SIG-M5 treated with dmso at 0.1 percent for 504 hours (cell line): ENCODE data around the gene PLS1.
"Not testable (repeated sequence)": the region's sequence is repeated elsewhere in the genome, so short reads cannot be mapped to it uniquely, and the experiment has no call there.

Experiments used
- DNase-seq: peaks from one replicate; lab custom pipeline; 2025; ENCODE audit not compliant: unreplicated experiment; lab: John Stamatoyannopoulos, UW

The PLS1 gene

DNA sequence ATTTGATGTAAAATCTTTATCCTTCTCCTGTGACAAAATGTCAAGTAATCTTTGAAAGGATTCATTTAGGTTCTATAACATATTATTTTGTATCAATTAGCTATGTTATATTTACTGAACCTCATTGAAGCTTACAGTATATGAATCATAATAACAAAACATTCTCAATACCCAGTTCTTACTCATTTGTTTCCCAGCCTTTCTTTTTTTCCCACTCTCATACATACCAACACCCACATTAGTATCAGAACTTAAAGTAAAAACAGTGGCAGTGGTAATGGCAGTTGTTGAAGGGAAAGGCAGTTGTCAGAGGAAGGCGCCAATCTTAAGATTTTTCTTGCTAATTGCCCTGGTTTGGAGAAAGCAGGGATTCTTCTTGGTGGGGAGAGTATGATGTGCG is 94.4 kb downstream of the PLS1 start:
- no peak for DNase-seq

- no peak for DNase-seq
Measured at GRCh38 chr3:142691527-142691926, 95.3 kb downstream of the PLS1 start.

- DNase-seq: no peak
Measured at GRCh38 chr3:142693136-142693853, 97.1 kb downstream of the PLS1 start.

DNA sequence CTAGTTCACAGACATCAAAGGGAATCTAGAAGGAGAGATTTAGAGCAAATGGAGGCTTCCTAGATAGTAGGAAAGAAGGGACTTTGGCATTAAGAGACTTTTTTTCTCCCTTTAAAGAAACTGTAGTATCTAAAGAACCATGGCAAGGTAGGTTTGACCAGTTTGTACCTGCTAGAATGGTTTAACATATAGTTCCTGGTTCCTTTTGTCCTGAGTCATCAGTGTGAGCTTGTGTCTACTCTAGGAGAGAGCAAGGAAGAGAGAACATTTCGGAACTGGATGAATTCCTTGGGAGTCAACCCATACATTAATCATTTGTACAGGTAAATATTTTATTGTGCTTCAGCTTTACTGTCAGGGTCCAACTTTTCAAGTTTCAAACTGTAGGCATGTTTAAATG is 98.0 kb downstream of the PLS1 start:
- DNase-seq: no peak

GRCh38 chr3:142705198-142705597 is 109.0 kb downstream of the PLS1 start:
- no peak for DNase-seq

DNA sequence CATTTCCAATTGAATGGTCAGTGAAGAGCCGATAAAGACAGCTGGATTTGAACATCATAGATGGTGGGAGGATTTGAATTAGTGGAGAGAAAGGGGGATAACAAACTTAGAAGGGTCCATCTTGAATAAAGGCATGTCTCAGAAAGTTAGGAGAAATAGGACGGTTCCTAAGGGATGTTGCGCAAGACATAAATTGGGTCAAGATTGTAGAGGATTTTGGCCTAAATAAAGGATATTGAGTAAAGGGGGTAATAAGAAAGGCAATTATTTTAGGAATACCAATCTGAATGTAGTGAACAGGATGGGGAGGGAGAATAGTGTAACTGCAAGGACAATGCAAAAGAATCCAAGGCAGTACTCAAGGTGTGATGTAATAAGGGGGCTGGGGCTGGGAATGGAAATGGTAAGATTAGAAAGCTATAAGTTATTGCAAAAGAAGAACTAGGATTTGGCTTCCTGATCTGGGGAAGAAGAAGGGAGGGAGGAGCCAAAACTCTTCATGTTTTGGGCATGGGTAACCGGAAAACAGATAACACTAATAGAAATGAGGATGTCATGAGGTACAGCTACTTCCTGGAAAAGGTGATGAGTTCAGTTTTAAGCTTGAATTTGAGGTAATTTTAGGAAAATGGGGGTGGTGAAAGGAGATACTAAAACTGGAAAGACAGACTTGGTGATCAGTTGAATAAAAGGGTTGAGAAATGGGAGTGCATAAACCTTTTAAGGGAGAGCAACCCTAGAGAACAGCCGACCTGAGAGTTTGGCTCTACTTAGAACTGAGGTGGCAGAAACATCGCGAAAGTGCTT is 110.3 kb downstream of the PLS1 start:
- DNase-seq: no peak

GRCh38 chr3:142709207-142709606 is 113.0 kb downstream of the PLS1 start:
- no peak for DNase-seq

GRCh38 chr3:142714882-142715281 is 118.7 kb downstream of the PLS1 start:
- not testable (repeated sequence) for DNase-seq

GRCh38 chr3:142716102-142716501 is 119.9 kb downstream of the PLS1 start:
- DNase-seq: no peak

GRCh38 chr3:142723665-142723967 is 127.4 kb downstream of the PLS1 start:
- no peak for DNase-seq

- DNase-seq: peak; percentile 86
Measured at GRCh38 chr3:142723968-142724681, 127.9 kb downstream of the PLS1 start, which contains the start of gene TRPC1. TSS of gene TRPC1 (plus strand) at chr3:142724034. CDS start at chr3:142724560, 526 bp downstream.

DNA sequence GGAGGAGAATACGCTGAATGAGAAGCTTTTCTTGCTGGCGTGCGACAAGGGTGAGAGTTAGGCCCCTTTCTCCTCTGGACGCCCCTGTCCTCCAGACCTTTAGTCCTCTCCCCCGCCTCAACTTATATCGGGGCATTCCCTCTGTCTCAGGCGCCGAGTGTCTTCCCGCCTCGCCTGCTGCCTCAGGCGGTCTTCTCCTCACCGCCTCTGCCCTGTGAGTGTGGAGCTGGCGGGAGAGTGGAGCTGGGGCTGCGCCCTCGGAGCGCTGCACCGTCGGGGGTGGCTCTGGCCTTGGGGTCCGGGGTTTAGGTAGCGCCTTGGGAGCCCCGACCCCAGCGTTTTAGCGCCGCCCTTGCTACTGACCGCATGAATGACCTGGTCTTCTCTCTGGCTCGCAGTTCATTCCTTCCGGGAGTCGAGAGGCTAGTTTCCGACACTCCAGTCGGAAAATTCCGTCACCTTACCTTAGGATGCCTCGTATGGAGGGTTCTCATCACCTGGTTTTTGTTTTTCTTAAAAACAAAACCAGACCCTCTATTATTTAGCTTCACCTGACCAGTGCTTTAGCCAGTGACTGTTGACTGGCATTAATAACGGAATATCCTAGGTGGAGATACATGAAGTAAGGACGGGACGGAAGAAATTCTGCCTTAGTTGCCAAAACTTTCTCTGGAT is 128.6 kb downstream of the PLS1 start:
- no peak for DNase-seq

DNA sequence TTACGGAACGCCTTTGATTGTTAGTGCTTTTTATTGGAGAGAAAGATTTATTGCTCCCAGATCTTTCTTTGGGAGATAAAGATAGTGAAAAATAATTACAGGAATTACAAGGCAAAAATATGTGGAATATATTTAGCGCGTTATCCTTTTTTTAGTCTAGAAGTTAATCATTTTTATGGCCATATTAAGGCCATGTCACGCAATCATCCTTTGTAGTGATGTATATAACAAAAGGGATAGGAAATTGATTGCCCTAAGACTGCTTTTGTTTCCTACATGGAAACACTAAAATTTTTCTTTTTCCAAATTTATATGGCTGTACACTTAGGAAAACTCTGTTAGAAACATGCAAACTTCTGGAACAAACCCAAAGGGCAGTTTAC is 129.2 kb downstream of the PLS1 start:
- DNase-seq: no peak

GRCh38 chr3:142726017-142726416 is 129.8 kb downstream of the PLS1 start:
- no peak for DNase-seq

DNA sequence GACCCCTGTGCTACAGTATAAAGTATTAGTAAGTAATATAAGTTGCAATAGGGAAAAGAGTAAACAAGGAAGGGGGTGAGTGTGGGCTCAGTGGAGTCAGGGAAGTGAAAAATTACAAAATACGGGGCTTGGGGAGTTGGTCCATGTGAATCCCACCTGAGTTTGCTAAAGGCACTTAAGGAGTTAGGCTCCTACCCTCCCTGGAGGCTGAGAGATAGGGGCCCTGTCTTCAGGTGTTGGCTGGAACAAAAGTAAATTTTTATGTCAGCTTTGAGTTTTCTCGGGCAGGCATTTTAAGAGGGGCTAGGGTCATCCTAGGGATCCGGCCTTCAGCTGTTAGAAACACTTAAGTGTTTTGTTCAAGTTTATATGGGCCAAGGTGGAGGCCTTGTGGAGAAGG is 135.9 kb downstream of the PLS1 start:
- no peak for DNase-seq

GRCh38 chr3:142734834-142735233 is 138.6 kb downstream of the PLS1 start:
- no peak for DNase-seq

GRCh38 chr3:142735462-142735861 is 139.3 kb downstream of the PLS1 start:
- no peak for DNase-seq

DNA sequence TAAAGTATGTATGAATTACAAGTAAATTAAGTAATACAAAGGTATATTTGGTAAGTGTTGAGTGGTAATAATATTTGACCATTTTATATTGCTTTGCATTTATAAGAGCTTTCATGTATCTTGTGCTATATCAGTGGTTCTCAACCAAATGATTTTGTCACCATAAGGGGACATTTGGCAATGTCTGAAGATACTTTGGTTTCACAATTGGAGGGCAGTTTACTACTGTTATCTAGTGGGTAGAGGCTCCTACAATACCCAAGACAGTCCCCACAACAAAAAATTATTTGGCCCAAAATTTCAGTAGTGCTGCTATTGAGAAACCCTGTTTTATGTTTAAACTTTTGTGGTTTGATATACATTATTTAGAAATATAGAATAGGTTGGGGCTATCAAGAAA is 142.2 kb downstream of the PLS1 start:
- no peak for DNase-seq

DNA sequence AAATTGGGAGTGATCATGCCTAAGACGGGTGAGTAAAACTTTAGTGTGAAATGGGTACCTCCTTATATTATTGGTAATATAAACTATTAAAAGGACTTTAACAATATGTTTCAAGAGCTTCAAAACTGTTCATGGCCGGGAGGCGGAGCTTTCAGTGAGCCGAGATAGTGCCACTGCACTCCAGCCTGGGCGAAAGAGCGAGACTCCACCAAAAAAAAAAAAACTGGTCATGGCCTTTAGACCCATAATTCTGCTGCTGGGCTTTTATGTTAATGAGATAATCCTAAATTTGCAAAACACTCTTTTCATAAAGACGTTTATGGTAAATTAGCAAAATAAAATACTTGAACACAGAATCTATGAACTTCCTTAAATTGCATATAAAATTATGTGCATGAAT is 150.5 kb downstream of the PLS1 start:
- DNase-seq: no peak

DNA sequence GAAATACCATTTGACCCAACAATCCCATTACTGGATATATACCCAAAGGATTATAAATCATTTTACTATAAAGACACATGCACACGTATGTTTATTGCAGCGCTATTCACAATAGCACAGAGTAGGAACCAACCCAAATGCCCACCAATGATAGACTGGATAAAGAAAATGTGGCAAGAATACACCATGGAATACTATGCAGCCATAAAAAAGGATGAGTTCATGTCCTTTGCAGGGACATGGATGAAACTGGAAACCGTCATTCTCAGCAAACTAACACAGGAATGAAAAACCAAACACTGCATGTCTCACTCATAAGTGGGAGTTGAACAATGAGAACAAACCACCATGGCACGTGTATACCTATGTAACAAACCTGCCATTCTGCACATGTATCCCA is 154.3 kb downstream of the PLS1 start:
- not testable (repeated sequence) for DNase-seq

GRCh38 chr3:142752605-142753004 is 156.4 kb downstream of the PLS1 start:
- not testable (repeated sequence) for DNase-seq
